AG09319 (cell line): ENCODE results near the gene VGF.
A peak's percentile ranks its signal among the peaks of the same experiment; 100 is the strongest.

Experiments used
- DNase-seq: peaks from one replicate; pipeline ENCODE4 v3.0.0-alpha.2; 2010; ENCODE audit warnings: low read depth; ENCODE audit errors: extremely low read depth
- CTCF ChIP-seq: IDR thresholded peaks from 2 replicates; pipeline ENCODE4 v1.5.1; 2011; ENCODE audit warnings: low read depth, mild to moderate bottlenecking, inconsistent platforms, low read length, moderate library complexity

VGF gene

DNA sequence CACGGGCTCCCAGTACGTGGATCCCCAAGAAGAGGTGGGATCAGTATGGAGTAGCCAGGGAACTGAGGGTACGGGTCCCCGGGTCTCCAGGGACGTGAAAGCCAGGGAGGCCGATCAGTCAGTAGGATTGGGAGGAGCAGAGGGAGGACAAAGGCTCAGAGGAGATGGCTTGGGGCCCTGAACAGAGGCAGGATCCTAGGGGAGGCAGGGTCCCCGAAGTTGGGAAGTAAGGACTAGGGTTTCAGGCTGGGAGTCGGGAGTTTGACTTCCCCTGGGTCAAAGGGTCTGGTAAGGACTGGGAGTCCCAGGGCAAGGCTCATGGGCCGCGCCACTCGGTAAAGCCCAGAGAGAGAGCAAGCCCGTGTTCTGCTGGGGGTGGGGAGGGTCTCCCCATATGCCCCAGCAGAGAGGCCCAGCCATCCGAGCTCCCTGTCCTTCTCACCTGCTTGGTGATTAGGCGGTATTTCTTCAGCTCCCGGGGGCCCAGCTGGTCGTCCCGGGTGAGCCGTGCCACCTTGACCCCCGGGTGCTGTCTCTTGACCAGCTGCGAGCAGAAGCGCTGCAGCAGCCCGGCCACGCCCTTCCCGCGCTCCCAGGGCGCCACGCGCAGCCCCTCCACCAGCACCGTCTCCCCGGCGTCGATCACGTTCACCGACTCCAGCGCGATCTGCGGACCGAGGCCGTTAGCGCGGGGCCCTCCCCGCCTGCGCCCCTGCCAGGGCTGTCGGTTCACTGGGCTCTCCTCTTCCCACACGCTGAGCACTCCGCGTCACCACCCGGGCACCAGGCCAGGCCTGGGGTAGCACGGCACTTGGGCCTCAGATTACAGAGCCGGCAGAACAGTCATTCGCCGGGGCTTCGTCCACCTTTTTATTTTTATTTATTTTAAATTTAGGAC lies 7.7 kb upstream of the VGF start:
- TF ChIP-seq CTCF, result no peak; the same call in 1 of the 2 replicates
- no peak for DNase-seq

GRCh38 chr7:101172005-101172853 lies 6.9 kb upstream of the VGF start:
- no peak for DNase-seq
- no peak; the same call in 1 of the 2 replicates for TF ChIP-seq CTCF

GRCh38 chr7:101171442-101171837 lies 6.1 kb upstream of the VGF start:
- no peak for DNase-seq
- TF ChIP-seq CTCF, result peak; percentile 41

DNA sequence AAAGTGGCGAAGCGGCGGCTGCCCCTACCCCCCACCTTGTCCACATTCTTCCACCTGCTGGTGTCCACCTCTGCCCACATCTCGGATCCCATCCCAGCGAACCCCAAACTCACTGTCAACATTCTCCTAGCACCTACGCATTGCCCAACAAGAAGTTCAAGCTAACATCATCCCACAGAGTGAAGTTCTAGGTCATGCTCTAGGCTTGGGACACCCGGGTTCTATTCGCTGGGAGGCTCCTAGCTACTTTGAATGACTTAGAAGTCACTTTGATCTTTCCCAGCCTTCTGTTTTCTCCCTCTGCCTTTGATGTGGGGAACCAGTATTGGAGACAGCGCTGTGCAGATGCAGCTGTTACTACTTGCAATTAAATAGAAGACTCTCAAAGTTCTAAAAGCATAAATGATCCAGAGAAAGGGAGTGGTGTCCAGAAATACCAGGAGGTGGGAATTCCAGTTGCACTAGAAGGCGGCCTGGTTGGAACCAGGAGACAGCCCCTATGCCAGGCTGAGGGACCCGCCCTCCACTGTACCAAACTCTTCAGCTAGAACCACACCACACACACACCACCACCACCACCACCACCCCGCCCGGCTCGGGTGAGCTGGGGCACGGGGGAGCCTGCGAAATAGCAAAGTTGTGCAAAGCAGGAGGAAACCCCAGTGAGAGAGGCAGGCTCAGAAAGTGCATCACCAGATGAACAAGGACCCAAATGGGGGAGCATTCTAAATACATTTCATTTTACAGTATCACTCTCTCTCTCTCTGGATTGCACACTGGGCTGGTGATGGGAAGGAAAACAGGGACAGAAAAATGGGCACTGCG lies 5.5 kb upstream of the VGF start:
- no peak for TF ChIP-seq CTCF
- no peak for DNase-seq

- DNase-seq, result no peak
- peak; percentile 97 for TF ChIP-seq CTCF
These were observed 4.6 kb upstream of the VGF start for GRCh38 chr7:101169838-101170551.

DNA sequence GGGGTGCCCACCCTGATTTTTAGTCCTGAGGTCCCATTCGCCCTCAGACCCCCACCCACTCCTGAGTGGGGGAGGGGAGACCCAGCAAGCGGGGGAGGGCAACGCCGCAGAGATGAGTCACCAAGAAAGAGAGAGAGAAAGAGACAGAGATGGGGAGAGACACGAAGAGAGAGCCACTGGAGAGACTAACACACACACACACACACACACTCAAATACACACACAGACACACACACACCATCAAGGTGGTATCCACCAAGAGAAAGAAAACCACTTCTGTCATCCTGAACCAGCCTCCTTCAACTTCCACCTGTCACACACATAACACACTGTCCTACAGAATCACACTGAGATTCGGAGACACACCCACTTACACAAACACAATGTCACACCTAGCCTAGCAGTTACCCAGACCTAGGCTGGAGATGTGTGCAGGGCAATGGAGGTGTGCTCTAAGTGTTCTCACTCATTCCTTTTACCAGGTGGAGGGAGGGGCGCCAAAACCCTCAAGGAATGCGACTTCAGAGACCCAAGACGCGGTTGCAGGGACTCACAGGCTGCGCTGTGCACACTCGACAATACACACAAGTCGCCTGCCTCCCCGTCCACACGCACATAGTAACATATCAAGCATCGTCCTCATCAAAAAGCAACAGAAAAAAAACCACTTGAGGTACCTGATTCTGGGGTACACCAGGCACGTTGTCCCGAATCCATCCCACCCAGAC lies 3.9 kb upstream of the VGF start:
- no peak for TF ChIP-seq CTCF
- DNase-seq, result no peak
